GM18868 (cell line): ENCODE results near the gene NOTCH1.
"Not testable (repeated sequence)": the region's sequence is repeated elsewhere in the genome, so short reads cannot be mapped to it uniquely, and the experiment has no call there.

Experiments
- ATAC-seq: cut with Tn5 transposase; IDR thresholded peaks from one replicate; pipeline ENCODE4 v1.9.1; 2021; ENCODE audit warnings: mild to moderate bottlenecking, moderate library complexity; ENCODE audit not compliant: unreplicated experiment

Gene NOTCH1

GRCh38 chr9:136578915-136579649 is 33.2 kb upstream of the NOTCH1 start:
- no peak for ATAC-seq

- no peak for ATAC-seq
These were observed 32.7 kb upstream of the NOTCH1 start for GRCh38 chr9:136578626-136578914.

- ATAC-seq, result no peak
These were observed 32.2 kb upstream of the NOTCH1 start for GRCh38 chr9:136577941-136578625.

- peak; percentile 67 for ATAC-seq
These were observed 30.4 kb upstream of the NOTCH1 start for GRCh38 chr9:136576269-136576626.

GRCh38 chr9:136575626-136576268 is 29.9 kb upstream of the NOTCH1 start:
- no peak for ATAC-seq

- not testable (repeated sequence) for ATAC-seq
These were observed 28.8 kb upstream of the NOTCH1 start for GRCh38 chr9:136574606-136575005.

GRCh38 chr9:136572828-136573625 is 27.2 kb upstream of the NOTCH1 start:
- no peak for ATAC-seq

GRCh38 chr9:136572003-136572827 is 26.4 kb upstream of the NOTCH1 start:
- no peak for ATAC-seq

- no peak for ATAC-seq
These were observed 25.7 kb upstream of the NOTCH1 start for GRCh38 chr9:136571531-136571930.

GRCh38 chr9:136570916-136571315 is 25.1 kb upstream of the NOTCH1 start:
- no peak for ATAC-seq

GRCh38 chr9:136570191-136570845 is 24.5 kb upstream of the NOTCH1 start:
- no peak for ATAC-seq

GRCh38 chr9:136569526-136570148 is 23.8 kb upstream of the NOTCH1 start:
- ATAC-seq, result no peak

- ATAC-seq, result no peak
These were observed 22.6 kb upstream of the NOTCH1 start for GRCh38 chr9:136568288-136569081.

GRCh38 chr9:136567651-136568287 is 21.9 kb upstream of the NOTCH1 start:
- no peak for ATAC-seq

GRCh38 chr9:136566901-136567300 is 21.1 kb upstream of the NOTCH1 start:
- ATAC-seq, result no peak

- no peak for ATAC-seq
These were observed 20.7 kb upstream of the NOTCH1 start for GRCh38 chr9:136566553-136566895.

- ATAC-seq, result no peak
These were observed 20.1 kb upstream of the NOTCH1 start for GRCh38 chr9:136565715-136566552.
